SK-N-MC (cell line): ENCODE measurements around the gene MYOCD.

Experiments used
- EZH2 ChIP-seq: fragments of 200-600 bp; sonication (generic); IDR thresholded peaks from one replicate; pipeline ENCODE4 v1.6.1; 2017; ENCODE audit warnings: antibody characterized with exemption
- FOXP2 ChIP-seq: optimal IDR thresholded peaks from 2 replicates; pipeline ENCODE3; 2011; ENCODE audit warnings: mild to moderate bottlenecking, moderate library complexity; ENCODE audit not compliant: insufficient read depth; ENCODE audit errors: extremely low read length, control extremely low read depth
- POLR2AphosphoS5 ChIP-seq: IDR thresholded peaks from 2 replicates; pipeline ENCODE4 v1.6.1; 2012; ENCODE audit warnings: mild to moderate bottlenecking, low read depth, low read length, borderline replicate concordance

GRCh38 chr17:12736526-12736925, 70.8 kb downstream of the MYOCD start:
- TF ChIP-seq POLR2AphosphoS5 (no peak), EZH2 (no peak), FOXP2 (no peak)
